ENCODE results near the gene IGF2BP1. TPM values are rescaled to one million over a fixed set of nuclear protein-coding genes. Genes with fewer than 3 reads are reported as not detected.

IGF2BP1 gene
- total RNA-seq, 1 experiment from 2014 or later, result 0.02 TPM

DNA sequence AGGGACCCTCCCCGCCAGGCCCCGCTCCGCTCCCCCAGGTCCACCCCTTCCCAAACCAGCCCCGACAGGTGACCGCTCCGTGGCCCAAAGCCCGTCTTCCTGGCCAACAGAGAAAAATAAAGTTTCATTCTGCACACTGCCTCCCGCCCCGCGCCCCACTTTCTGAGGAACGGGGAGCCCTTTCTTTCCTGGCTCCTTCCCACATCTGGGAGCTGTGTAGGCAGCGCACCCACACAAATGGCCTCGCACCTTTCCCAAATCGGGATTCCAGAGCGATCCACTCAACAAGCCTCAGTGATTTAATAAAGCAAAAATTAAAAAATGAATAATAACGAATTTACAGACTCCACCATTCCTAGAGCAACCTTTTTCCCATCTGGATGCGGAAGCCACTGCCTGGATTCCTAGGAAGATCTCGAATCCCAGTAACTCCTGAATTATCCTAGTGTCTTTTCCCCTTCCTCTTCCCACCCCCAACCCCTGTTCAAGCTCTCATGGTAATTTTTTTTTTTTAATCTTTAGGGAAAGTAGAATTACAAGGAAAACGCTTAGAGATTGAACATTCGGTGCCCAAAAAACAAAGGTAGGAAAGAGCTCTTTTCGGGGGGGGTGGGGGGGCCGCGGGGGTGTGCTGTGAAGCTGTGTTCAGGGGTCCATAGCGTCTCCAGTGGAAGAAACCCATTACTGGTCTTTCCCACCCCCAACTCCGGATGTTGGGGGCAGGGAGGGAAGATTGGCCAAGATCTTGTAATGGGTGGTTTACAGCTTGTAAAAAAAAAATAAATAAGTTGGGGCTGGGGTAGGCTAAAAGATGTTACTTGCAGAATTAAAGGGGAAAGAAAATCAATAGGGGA, 1.6 kb downstream of the IGF2BP1 start:
- intact Hi-C loops (cut with micrococcal nuclease), result no loop called here
- no peaks in the 10 kb centered on the region for H3K9me3 Mint-ChIP-seq (ENCODE audit: unreplicated experiment)
- no peak overlapping the region for H3K4me3 Mint-ChIP-seq (ENCODE audit: unreplicated experiment)
- TF ChIP-seq, protein P1, sequence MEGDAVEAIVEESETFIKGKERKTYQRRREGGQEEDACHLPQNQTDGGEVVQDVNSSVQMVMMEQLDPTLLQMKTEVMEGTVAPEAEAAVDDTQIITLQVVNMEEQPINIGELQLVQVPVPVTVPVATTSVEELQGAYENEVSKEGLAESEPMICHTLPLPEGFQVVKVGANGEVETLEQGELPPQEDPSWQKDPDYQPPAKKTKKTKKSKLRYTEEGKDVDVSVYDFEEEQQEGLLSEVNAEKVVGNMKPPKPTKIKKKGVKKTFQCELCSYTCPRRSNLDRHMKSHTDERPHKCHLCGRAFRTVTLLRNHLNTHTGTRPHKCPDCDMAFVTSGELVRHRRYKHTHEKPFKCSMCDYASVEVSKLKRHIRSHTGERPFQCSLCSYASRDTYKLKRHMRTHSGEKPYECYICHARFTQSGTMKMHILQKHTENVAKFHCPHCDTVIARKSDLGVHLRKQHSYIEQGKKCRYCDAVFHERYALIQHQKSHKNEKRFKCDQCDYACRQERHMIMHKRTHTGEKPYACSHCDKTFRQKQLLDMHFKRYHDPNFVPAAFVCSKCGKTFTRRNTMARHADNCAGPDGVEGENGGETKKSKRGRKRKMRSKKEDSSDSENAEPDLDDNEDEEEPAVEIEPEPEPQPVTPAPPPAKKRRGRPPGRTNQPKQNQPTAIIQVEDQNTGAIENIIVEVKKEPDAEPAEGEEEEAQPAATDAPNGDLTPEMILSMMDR (IDR thresholded peaks at IDR 0.05; ENCODE audit: unreplicated experiment), result no peak
- no peaks in the 10 kb centered on the region for H3K36me3 Mint-ChIP-seq (ENCODE audit: insufficient read depth, unreplicated experiment)
- DNase-seq (ENCODE audit: unreplicated experiment), result no peak
- CTCF ChIA-PET, result interaction anchor here (0.6 kb wide), 1 partner anchor 27 kb away, joined by 5 read pairs; no protein-coding TSS in a partner anchor
- H3K27ac Mint-ChIP-seq (ENCODE audit: low read depth, unreplicated experiment), result no peak overlapping the region
- POLR2A ChIA-PET, result interaction anchor here (1.1 kb wide), 1 partner anchor 37 kb away, joined by 4 read pairs; no protein-coding TSS in a partner anchor
- no TSS peak for BruUV-seq (replicated peaks)
- peaks cover 93% of the 10 kb centered on the region for H3K27me3 Mint-ChIP-seq (ENCODE audit: insufficient read depth, unreplicated experiment)
- H3K4me1 Mint-ChIP-seq (ENCODE audit: insufficient read depth, unreplicated experiment), result no peaks in the 10 kb centered on the region

DNA sequence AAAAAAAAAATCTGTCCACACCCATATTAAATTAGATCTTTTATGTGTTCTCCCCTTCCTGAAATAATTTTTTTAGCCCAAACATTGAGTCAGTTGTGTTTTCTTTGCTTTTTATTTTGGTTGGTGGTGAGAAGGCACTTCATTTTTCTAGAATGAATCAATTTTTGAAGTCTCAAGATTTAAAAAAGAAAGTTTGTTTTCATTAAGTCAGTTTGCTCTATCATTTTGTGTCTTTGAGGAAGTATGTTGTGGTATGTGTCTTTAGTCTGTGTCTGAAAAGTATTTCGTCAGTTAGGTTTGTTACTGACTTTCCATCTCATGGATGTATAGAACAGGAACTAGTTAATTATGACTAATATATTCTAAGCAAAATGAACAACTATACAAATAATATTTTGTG, 3.8 kb downstream of the IGF2BP1 start:
- ChIA-PET POLR2A (interaction anchor here (0.7 kb wide), 1 partner anchor 78 kb away, joined by 3 read pairs; no protein-coding TSS in a partner anchor), CTCF (no interaction called here)
- no TSS peak for BruUV-seq (replicated peaks)
- no peak for DNase-seq (ENCODE audit: unreplicated experiment)
- H3K9me3 Mint-ChIP-seq (ENCODE audit: unreplicated experiment), result no peaks in the 10 kb centered on the region
- H3K27ac Mint-ChIP-seq (ENCODE audit: low read depth, unreplicated experiment), result no peak overlapping the region
- H3K27me3 Mint-ChIP-seq (ENCODE audit: insufficient read depth, unreplicated experiment), result peaks cover 94% of the 10 kb centered on the region
- H3K4me3 Mint-ChIP-seq (ENCODE audit: unreplicated experiment), result no peak overlapping the region
- H3K36me3 Mint-ChIP-seq (ENCODE audit: insufficient read depth, unreplicated experiment), result no peaks in the 10 kb centered on the region
- H3K4me1 Mint-ChIP-seq (ENCODE audit: insufficient read depth, unreplicated experiment), result no peaks in the 10 kb centered on the region
- intact Hi-C loops (cut with micrococcal nuclease), result no loop called here
- TF ChIP-seq, protein P1 (IDR thresholded peaks at IDR 0.05; ENCODE audit: unreplicated experiment), result no peak

DNA sequence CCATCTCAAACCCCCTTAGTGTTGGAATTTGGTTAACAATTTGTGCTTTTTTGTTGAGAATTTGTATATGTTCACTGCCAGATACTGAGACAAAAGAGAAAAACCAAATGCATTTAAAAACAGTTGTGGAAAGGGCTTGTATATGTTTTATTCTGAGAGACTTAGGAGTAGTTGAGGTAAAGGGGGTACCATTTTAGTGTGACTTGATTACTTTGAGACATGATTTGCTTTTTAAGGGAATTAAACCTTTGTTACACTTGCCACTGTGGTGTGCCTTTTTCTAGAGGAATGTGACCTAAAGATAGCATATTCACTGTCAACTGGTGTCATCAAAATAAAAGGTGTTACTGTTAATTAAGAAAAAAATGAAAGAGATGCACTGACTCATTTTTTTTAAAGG, 4.5 kb downstream of the IGF2BP1 start:
- ChIA-PET POLR2A (no interaction called here), CTCF (interaction anchor here (0.8 kb wide), 1 partner anchor 31 kb away, joined by 3 read pairs; no protein-coding TSS in a partner anchor)
- no peaks in the 10 kb centered on the region for H3K36me3 Mint-ChIP-seq (ENCODE audit: insufficient read depth, unreplicated experiment)
- DNase-seq (ENCODE audit: unreplicated experiment), result no peak
- BruUV-seq (replicated peaks), result no TSS peak
- TF ChIP-seq, protein P1 (IDR thresholded peaks at IDR 0.05; ENCODE audit: unreplicated experiment), result no peak
- H3K4me3 Mint-ChIP-seq (ENCODE audit: unreplicated experiment), result no peak overlapping the region
- no peaks in the 10 kb centered on the region for H3K4me1 Mint-ChIP-seq (ENCODE audit: insufficient read depth, unreplicated experiment)
- H3K27ac Mint-ChIP-seq (ENCODE audit: low read depth, unreplicated experiment), result no peak overlapping the region
- intact Hi-C loops (cut with micrococcal nuclease), result no loop called here
- no peaks in the 10 kb centered on the region for H3K9me3 Mint-ChIP-seq (ENCODE audit: unreplicated experiment)
- H3K27me3 Mint-ChIP-seq (ENCODE audit: insufficient read depth, unreplicated experiment), result peaks cover 94% of the 10 kb centered on the region

DNA sequence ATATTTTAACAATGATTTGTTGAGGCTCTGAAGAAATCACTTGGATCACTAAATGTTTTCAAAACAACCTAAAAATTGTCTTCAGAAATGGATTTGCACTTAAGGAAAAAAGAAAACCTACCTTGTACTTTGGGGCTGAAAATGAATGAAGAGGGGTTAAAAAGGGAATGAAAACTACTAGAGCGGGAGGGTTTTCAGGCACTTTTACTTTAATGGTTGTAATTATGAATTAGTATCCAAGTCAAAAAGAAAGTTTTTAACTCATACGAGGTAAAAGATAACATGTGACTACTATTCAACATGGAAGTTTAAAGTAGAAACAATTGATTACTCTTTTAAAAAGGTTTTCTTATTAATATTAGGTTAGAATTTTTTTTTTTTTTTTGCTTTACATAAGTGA, 5.1 kb downstream of the IGF2BP1 start:
- no peaks in the 10 kb centered on the region for H3K4me1 Mint-ChIP-seq (ENCODE audit: insufficient read depth, unreplicated experiment)
- ChIA-PET CTCF (interaction anchor here (0.8 kb wide), 1 partner anchor 30 kb away, joined by 3 read pairs; no protein-coding TSS in a partner anchor), POLR2A (interaction anchor here (0.7 kb wide), 1 partner anchor 32 kb away, joined by 3 read pairs; no protein-coding TSS in a partner anchor)
- H3K9me3 Mint-ChIP-seq (ENCODE audit: unreplicated experiment), result no peaks in the 10 kb centered on the region
- BruUV-seq (replicated peaks), result no TSS peak
- no peak for DNase-seq (ENCODE audit: unreplicated experiment)
- H3K4me3 Mint-ChIP-seq (ENCODE audit: unreplicated experiment), result no peak overlapping the region
- H3K27me3 Mint-ChIP-seq (ENCODE audit: insufficient read depth, unreplicated experiment), result peaks cover 94% of the 10 kb centered on the region
- intact Hi-C loops (cut with micrococcal nuclease), result no loop called here
- H3K36me3 Mint-ChIP-seq (ENCODE audit: insufficient read depth, unreplicated experiment), result no peaks in the 10 kb centered on the region
- TF ChIP-seq, protein P1 (IDR thresholded peaks at IDR 0.05; ENCODE audit: unreplicated experiment), result no peak
- no peak overlapping the region for H3K27ac Mint-ChIP-seq (ENCODE audit: low read depth, unreplicated experiment)
